GM12878 (cell line): ENCODE data around the gene FSD1L. TPM values are rescaled to one million over a fixed set of nuclear protein-coding genes. Genes with fewer than 3 reads are reported as not detected.

Experiments
- ATAC-seq: fragments of 200-7000 bp; cut with Tn5 transposase; 3 replicates; pipeline ENCODE4 v1.9.1; 2020; ENCODE audit warnings: mild to moderate bottlenecking, moderate library complexity
- BruUV-seq: library from RNA; stranded (reverse); fragments of 400-500 nt; replicated peaks from 2 replicates; lab custom pipeline; 2021; lab: Mats Ljungman, UMichigan
- CTCF ChIA-PET: fragments of 300-600 bp; sonication (Branson Sonifier 250); formaldehyde crosslinking; extraction: SDS; loops from one replicate; lab custom pipeline; 2021; ENCODE audit warnings: inconsistent platforms; lab: Yijun Ruan, JAX
- POLR2A ChIA-PET: fragments of 350-600 bp; formaldehyde crosslinking; extraction: SDS; loops from one replicate; lab custom pipeline; 2021; ENCODE audit warnings: inconsistent platforms; lab: Charles Lee
- RAD21 ChIA-PET: fragments of 300-600 bp; sonication (Branson Sonifier 250); formaldehyde crosslinking; loops from one replicate; lab custom pipeline; 2023; ENCODE audit warnings: antibody characterized with exemption; ENCODE audit not compliant: unreplicated experiment; lab: Charles Lee
- SMC1A ChIA-PET: fragments of 300-600 bp; sonication (Branson Sonifier 250); formaldehyde crosslinking; loops from one replicate; lab custom pipeline; 2023; ENCODE audit not compliant: unreplicated experiment, uncharacterized antibody; lab: Charles Lee
- DNase-seq: peaks from one replicate; pipeline ENCODE4 v3.0.0-alpha.2; 2011; ENCODE audit warnings: low read depth, low spot score
- FAIRE-seq: peaks from 3 replicates; lab custom pipeline; 2011; peaks lifted over from hg19 to GRCh38; lab: Jason Lieb, UNC
- H2AFZ ChIP-seq: 2 replicates; pipeline ENCODE4 v1.6.0; 2011; ENCODE audit warnings: low read depth, low read length, control low read depth; ENCODE audit not compliant: control insufficient read depth
- H3K27ac ChIP-seq: 2 replicates; pipeline ENCODE4 v1.5.1; 2011; ENCODE audit warnings: control low read depth; ENCODE audit not compliant: control insufficient read depth, insufficient read depth
- H3K27me3 ChIP-seq, 2 experiments: replicated peaks in 1 of 2; 2 replicates each; pipeline versions ENCODE4 v1.6.0 to v1.6.1; 2011; ENCODE audit warnings: low read length in 1 of 2; ENCODE audit not compliant: control insufficient read depth in 2 of 2, insufficient read depth in 2 of 2
- H3K36me3 ChIP-seq, 2 experiments: 2 replicates each; pipeline ENCODE4 v1.5.1; 2011; ENCODE audit warnings: low read length in 1 of 2; ENCODE audit not compliant: control insufficient read depth in 2 of 2, insufficient read depth in 2 of 2
- H3K4me1 ChIP-seq: 2 replicates; pipeline ENCODE4 v1.6.1; 2011; ENCODE audit warnings: mild to moderate bottlenecking, low read length, moderate library complexity, mixed read lengths; ENCODE audit not compliant: control insufficient read depth, insufficient read depth
- H3K4me2 ChIP-seq: 2 replicates; pipeline ENCODE4 v1.6.0; 2011; ENCODE audit warnings: control low read depth; ENCODE audit not compliant: control insufficient read depth, insufficient read depth
- H3K4me3 ChIP-seq: fragments of 200-600 bp; sonication (generic); 2 replicates; pipeline ENCODE4 v1.5.1; 2016
- H3K79me2 ChIP-seq: 2 replicates; pipeline ENCODE4 v1.6.0; 2011; ENCODE audit warnings: low read length; ENCODE audit not compliant: control insufficient read depth, insufficient read depth
- H3K9ac ChIP-seq: 2 replicates; pipeline ENCODE4 v1.8.0; 2011; ENCODE audit warnings: low read length, control low read depth, mixed read lengths; ENCODE audit not compliant: control insufficient read depth, insufficient read depth
- H3K9me3 ChIP-seq: replicated peaks from 3 replicates; pipeline ENCODE4 v1.5.1; 2011; ENCODE audit warnings: mild to moderate bottlenecking, low read length; ENCODE audit not compliant: control insufficient read depth, insufficient read depth
- H4K20me1 ChIP-seq: 2 replicates; pipeline ENCODE4 v1.6.0; 2011; ENCODE audit not compliant: control insufficient read depth, insufficient read depth
- BCL3 ChIP-seq: IDR thresholded peaks from 2 replicates; pipeline ENCODE4 v1.6.1; 2011; ENCODE audit warnings: borderline replicate concordance, low read depth, mild to moderate bottlenecking, moderate library complexity, low read length; ENCODE audit not compliant: insufficient read depth, poor library complexity, severe bottlenecking
- CEBPZ ChIP-seq: fragments of 150-350 bp; IDR thresholded peaks from 2 replicates; pipeline ENCODE4 v1.6.1; 2016; ENCODE audit warnings: low read depth, low read length
- EP300 ChIP-seq, 2 experiments: fragments of 150-350 bp in 1 of 2; IDR thresholded peaks; 2 replicates each; pipeline ENCODE4 v1.6.1; 2011 to 2012; ENCODE audit warnings: low read depth in 2 of 2, low read length in 2 of 2, borderline replicate concordance in 1 of 2, improper control_type of control experiment in 1 of 2, inconsistent platforms in 1 of 2; ENCODE audit not compliant: control insufficient read depth in 1 of 2
- PAX8 ChIP-seq: fragments of 450-650 bp; IDR thresholded peaks from 2 replicates; pipeline ENCODE4 v1.6.1; 2017; ENCODE audit warnings: mild to moderate bottlenecking, moderate library complexity
- POU2F2 ChIP-seq: IDR thresholded peaks from 3 replicates; pipeline ENCODE4 v1.6.1; 2011; ENCODE audit warnings: low read depth, mild to moderate bottlenecking, low read length, borderline replicate concordance
- SREBF1 ChIP-seq: IDR thresholded peaks from 2 replicates; pipeline ENCODE4 v1.6.1; 2012; ENCODE audit warnings: mild to moderate bottlenecking, low read length
- ZNF207 ChIP-seq: fragments of 450-650 bp; IDR thresholded peaks from 2 replicates; pipeline ENCODE4 v1.6.1; 2014; ENCODE audit warnings: antibody characterized with exemption, mild to moderate bottlenecking, borderline replicate concordance
- ZNF384 ChIP-seq: IDR thresholded peaks from 2 replicates; pipeline ENCODE4 v1.6.1; 2012; ENCODE audit warnings: low read depth, mild to moderate bottlenecking, low read length, improper control_type of control experiment, borderline replicate concordance
- ZNF592 ChIP-seq: fragments of 450-650 bp; IDR thresholded peaks from 2 replicates; pipeline ENCODE4 v1.6.1; 2017; ENCODE audit warnings: mild to moderate bottlenecking, moderate library complexity
- WGBS: methylation state at CpG from one replicate; pipeline ENCODE4 v1.1.6; 2016; ENCODE audit warnings: low lambda C conversion rate; ENCODE audit not compliant: insufficient replicate concordance, insufficient coverage; ENCODE audit errors: missing lambda C conversion rate; 5-methylcytosine and 5-hydroxymethylcytosine counted together
- in situ Hi-C: fragments of 300-500 bp; cut with MboI; formaldehyde crosslinking; loops from 9 replicates; pipeline ENCODE4 v1.14.3; 2018; ENCODE audit warnings: mixed read lengths
- intact Hi-C: fragments of 100-400 bp; cut with micrococcal nuclease; formaldehyde crosslinking; loops from one replicate; pipeline ENCODE4 v1.14.2; 2022; ENCODE audit not compliant: unreplicated experiment
- polyA plus RNA-seq, 11 experiments: library from polyadenylated mRNA; depleted of rRNA in 4 of 11; unstranded in 6 of 11; stranded (reverse) in 5 of 11; fragments of >200 nt; fragmentation: Nextera tagmentation in 4 of 11; fragmentation: Illumina TruSeq in 1 of 11; extraction: Ambion mirVana in 4 of 11; extraction: Trizol in 1 of 11; gene quantifications; 1 replicate in 1 of 11; 2 replicates in 10 of 11; pipeline versions ENCODE4 v1.2.1 to v1.2.3, GENCODE V29; 2011 to 2016; ENCODE audit warnings: inconsistent platforms in 2 of 11, missing spikeins in 2 of 11, low read depth in 1 of 11
- total RNA-seq, 4 experiments: library from RNA; depleted of rRNA in 3 of 4; stranded (reverse); fragments of >200 nt in 3 of 4; fragmentation: Illumina TruSeq in 1 of 4; extraction: Trizol in 1 of 4; gene quantifications; 2 replicates each; pipeline versions ENCODE4 v1.2.1 to v1.2.3, GENCODE V29; 2013 to 2021

FSD1L gene
- total and polyA plus RNA-seq, 10 of the 15 experiments (the other 5 are each of a cell fraction or from before 2014, with no cell fraction given) = 11.9 to 52.4 (median 17.0) TPM

- CTCF ChIA-PET = no interaction called here
- intact Hi-C loops = no loop called here
Observed at GRCh38 chr9:105421864-105422263, 26.0 kb upstream of the FSD1L start.

More at GRCh38 chr9:105421864-105422263, 26.0 kb upstream of the FSD1L start:
- FAIRE-seq (no peak), DNase-seq (no peak), ATAC-seq (no peak)
- Histone ChIP-seq H3K9me3 (no peaks in the 10 kb centered on the region), H2AFZ (no peak overlapping the region), H4K20me1 (no peaks in the 10 kb centered on the region), H3K36me3 (no peaks in the 10 kb centered on the region), H3K4me1 (peaks cover 5% of the 10 kb centered on the region), H3K4me2 (no peak overlapping the region), H3K4me3 (no peak overlapping the region), H3K9ac (no peak overlapping the region), H3K27ac (no peak overlapping the region), H3K27me3 (no peaks in the 10 kb centered on the region), H3K79me2 (no peaks in the 10 kb centered on the region)
- no TSS peak for BruUV-seq
- SMC1A ChIA-PET = no interaction called here
- no peak for TF ChIP-seq BCL3
- TF ChIP-seq ZNF384 = no peak
- no peak for TF ChIP-seq PAX8
- TF ChIP-seq ZNF592 = no peak
- no peak for TF ChIP-seq CEBPZ
- no peak for TF ChIP-seq EP300 (IDR thresholded peaks at IDR 0.05; ENCODE audit: borderline replicate concordance in 1 of 2, control insufficient read depth in 1 of 2, low read depth in 2 of 2, low read length in 2 of 2)
- no peak for TF ChIP-seq ZNF207
- no peak for TF ChIP-seq SREBF1
- no peak for TF ChIP-seq POU2F2
- WGBS = 98% methylated on average over 5 of the region's 5 CpGs
- POLR2A ChIA-PET = interaction anchor here (0.6 kb wide), 1 partner anchor 618 kb away, joined by 3 read pairs; no protein-coding TSS in a partner anchor
- RAD21 ChIA-PET = no interaction called here
- in situ Hi-C loops = loop anchor here (5.0 kb wide), 1 partner anchor 295 kb away; no protein-coding TSS in a partner anchor
